H9 (cell line): Measurements from ENCODE around the gene HECA. TPM values are rescaled to one million over a fixed set of nuclear protein-coding genes. Genes with fewer than 3 reads are reported as not detected.

Experiments used
- DNase-seq: peaks from one replicate; pipeline ENCODE4 v3.0.0-alpha.2; 2017
- H2AFZ ChIP-seq: one replicate; pipeline ENCODE4 v1.6.1; 2013; ENCODE audit warnings: mild to moderate bottlenecking, low read length, control low read depth, moderate library complexity
- H2AK5ac ChIP-seq: 2 replicates; pipeline ENCODE4 v1.6.1; 2013; ENCODE audit warnings: low read length, control low read depth, mixed read lengths; ENCODE audit not compliant: insufficient read length
- H2BK120ac ChIP-seq: one replicate; pipeline ENCODE4 v1.6.1; 2013; ENCODE audit warnings: low read depth, mild to moderate bottlenecking, low read length, control low read depth, inconsistent platforms; ENCODE audit not compliant: poor library complexity, severe bottlenecking
- H2BK12ac ChIP-seq: 2 replicates; pipeline ENCODE4 v1.6.1; 2013; ENCODE audit warnings: low read length, control low read depth, mixed read lengths, low read depth; ENCODE audit not compliant: insufficient read length
- H2BK15ac ChIP-seq: 2 replicates; pipeline ENCODE4 v1.6.1; 2013; ENCODE audit warnings: low read depth, low read length, control low read depth
- H2BK20ac ChIP-seq: one replicate; pipeline ENCODE4 v1.6.1; 2013; ENCODE audit warnings: low read depth, mild to moderate bottlenecking, low read length, control low read depth, inconsistent platforms; ENCODE audit not compliant: poor library complexity, severe bottlenecking
- H2BK5ac ChIP-seq: 2 replicates; pipeline ENCODE4 v1.6.1; 2013; ENCODE audit warnings: low read length, control low read depth, mixed read lengths; ENCODE audit not compliant: insufficient read length
- H3K14ac ChIP-seq: 2 replicates; pipeline ENCODE4 v1.6.1; 2013; ENCODE audit warnings: low read length, control low read depth; ENCODE audit not compliant: insufficient read depth
- H3K18ac ChIP-seq: 2 replicates; pipeline ENCODE4 v1.6.1; 2013; ENCODE audit warnings: low read depth, mild to moderate bottlenecking, mixed read lengths, low read length, control low read depth; ENCODE audit not compliant: insufficient read length
- H3K23ac ChIP-seq: 2 replicates; pipeline ENCODE4 v1.6.1; 2013; ENCODE audit warnings: low read length, control low read depth, mixed read lengths, low read depth; ENCODE audit not compliant: insufficient read length
- H3K23me2 ChIP-seq: 2 replicates; pipeline ENCODE4 v1.6.1; 2013; ENCODE audit warnings: low read depth, mild to moderate bottlenecking, mixed read lengths, low read length, control low read depth; ENCODE audit not compliant: insufficient read length, poor library complexity, severe bottlenecking
- H3K27ac ChIP-seq: 2 replicates; pipeline ENCODE4 v1.5.1; 2013; ENCODE audit warnings: low read length, control low read depth, mixed read lengths, low read depth; ENCODE audit not compliant: insufficient read length
- H3K27me3 ChIP-seq: 2 replicates; pipeline ENCODE4 v1.6.1; 2013; ENCODE audit warnings: low read length, control low read depth, inconsistent platforms; ENCODE audit not compliant: insufficient read depth
- H3K4ac ChIP-seq: 2 replicates; pipeline ENCODE4 v1.6.1; 2013; ENCODE audit warnings: low read depth, mild to moderate bottlenecking, control low read depth, inconsistent platforms, low read length, moderate library complexity
- H3K4me1 ChIP-seq: 2 replicates; pipeline ENCODE4 v1.6.1; 2013; ENCODE audit warnings: low read length, control low read depth, inconsistent platforms; ENCODE audit not compliant: insufficient read depth
- H3K4me2 ChIP-seq: 2 replicates; pipeline ENCODE4 v1.6.1; 2013; ENCODE audit warnings: low read length, control low read depth, mixed read lengths; ENCODE audit not compliant: insufficient read length, insufficient read depth
- H3K56ac ChIP-seq: 2 replicates; pipeline ENCODE4 v1.6.1; 2013; ENCODE audit warnings: low read depth, mild to moderate bottlenecking, mixed read lengths, low read length, control low read depth; ENCODE audit not compliant: insufficient read length
- H3K79me1 ChIP-seq: 2 replicates; pipeline ENCODE4 v1.6.1; 2013; ENCODE audit warnings: low read depth, mild to moderate bottlenecking, moderate library complexity, low read length, control low read depth, inconsistent platforms; ENCODE audit not compliant: insufficient read depth, poor library complexity, severe bottlenecking
- H3K79me2 ChIP-seq: 2 replicates; pipeline ENCODE4 v1.6.1; 2013; ENCODE audit warnings: low read length, control low read depth, inconsistent platforms; ENCODE audit not compliant: insufficient read depth
- H3K9ac ChIP-seq: 2 replicates; pipeline ENCODE4 v1.6.1; 2013; ENCODE audit warnings: low read length, control low read depth, mixed read lengths; ENCODE audit not compliant: insufficient read length; ENCODE audit errors: extremely low read depth
- H3K9me3 ChIP-seq: one replicate; pipeline ENCODE4 v1.6.1; 2013; ENCODE audit warnings: low read depth, low read length, inconsistent platforms; ENCODE audit not compliant: control insufficient read depth
- H3T11ph ChIP-seq: one replicate; pipeline ENCODE4 v1.6.1; 2013; ENCODE audit warnings: mild to moderate bottlenecking, low read length, control low read depth, inconsistent platforms
- H4K20me1 ChIP-seq: one replicate; pipeline ENCODE4 v1.6.1; 2013; ENCODE audit not compliant: control insufficient read depth, insufficient read length, insufficient read depth
- H4K5ac ChIP-seq: 2 replicates; pipeline ENCODE4 v1.6.1; 2013; ENCODE audit warnings: low read depth, mild to moderate bottlenecking, mixed read lengths, low read length, control low read depth; ENCODE audit not compliant: insufficient read length
- H4K8ac ChIP-seq: replicated peaks from 2 replicates; pipeline ENCODE4 v1.6.1; 2013; ENCODE audit warnings: low read length, control low read depth, mixed read lengths, low read depth; ENCODE audit not compliant: insufficient read length
- H4K91ac ChIP-seq: 2 replicates; pipeline ENCODE4 v1.6.1; 2013; ENCODE audit warnings: low read depth, mild to moderate bottlenecking, moderate library complexity, mixed read lengths, low read length, control low read depth; ENCODE audit not compliant: insufficient read length
- H3K27ac Mint-ChIP-seq, 3 experiments: 2 replicates in 2 of 3; 3 replicates in 1 of 3; pipeline ENCODE4 v1.8.0; 2020 to 2021; ENCODE audit warnings: mixed read lengths in 3 of 3, mild to moderate bottlenecking in 1 of 3, moderate library complexity in 1 of 3
- H3K27me3 Mint-ChIP-seq: 2 replicates; pipeline ENCODE4 v1.8.0; 2021; ENCODE audit warnings: low read depth, mild to moderate bottlenecking, moderate library complexity, mixed read lengths
- H3K36me3 Mint-ChIP-seq, 3 experiments: 2 replicates in 2 of 3; 3 replicates in 1 of 3; pipeline ENCODE4 v1.8.0; 2020 to 2021; ENCODE audit warnings: low read depth in 3 of 3, mixed read lengths in 3 of 3; ENCODE audit not compliant: insufficient read depth in 1 of 3
- H3K4me1 Mint-ChIP-seq, 2 experiments: 2 replicates each; pipeline ENCODE4 v1.8.0; 2020; ENCODE audit warnings: mixed read lengths in 2 of 2
- H3K4me3 Mint-ChIP-seq, 2 experiments: 2 replicates in 1 of 2; 3 replicates in 1 of 2; pipeline ENCODE4 v1.8.0; 2020 to 2021; ENCODE audit warnings: mild to moderate bottlenecking in 2 of 2, mixed read lengths in 2 of 2, moderate library complexity in 1 of 2
- H3K9me3 Mint-ChIP-seq, 2 experiments: 2 replicates in 1 of 2; 3 replicates in 1 of 2; pipeline ENCODE4 v1.8.0; 2020; ENCODE audit warnings: mild to moderate bottlenecking in 2 of 2, mixed read lengths in 2 of 2, moderate library complexity in 1 of 2
- CTCF ChIP-seq: fragments of 200-600 bp; sonication (generic); conservative IDR thresholded peaks from 3 replicates; pipeline ENCODE4 v1.8.0; 2021; ENCODE audit warnings: antibody characterized with exemption, mild to moderate bottlenecking
- WGBS: extraction: QIAGEN DNeasy Blood & Tissue Kit; methylation state at CpG from one replicate; pipeline ENCODE4 v1.1.7; 2013; ENCODE audit warnings: missing lambda C conversion rate, low lambda C conversion rate, mixed read lengths; ENCODE audit not compliant: insufficient read length; ENCODE audit errors: extremely low coverage; 5-methylcytosine and 5-hydroxymethylcytosine counted together
- total RNA-seq: library from RNA; stranded (reverse); gene quantifications from 2 replicates; pipeline ENCODE4 v1.2.1, GENCODE V29; 2021

The HECA gene
- total RNA-seq, 1 experiment from 2014 or later: 4.8 TPM

DNA sequence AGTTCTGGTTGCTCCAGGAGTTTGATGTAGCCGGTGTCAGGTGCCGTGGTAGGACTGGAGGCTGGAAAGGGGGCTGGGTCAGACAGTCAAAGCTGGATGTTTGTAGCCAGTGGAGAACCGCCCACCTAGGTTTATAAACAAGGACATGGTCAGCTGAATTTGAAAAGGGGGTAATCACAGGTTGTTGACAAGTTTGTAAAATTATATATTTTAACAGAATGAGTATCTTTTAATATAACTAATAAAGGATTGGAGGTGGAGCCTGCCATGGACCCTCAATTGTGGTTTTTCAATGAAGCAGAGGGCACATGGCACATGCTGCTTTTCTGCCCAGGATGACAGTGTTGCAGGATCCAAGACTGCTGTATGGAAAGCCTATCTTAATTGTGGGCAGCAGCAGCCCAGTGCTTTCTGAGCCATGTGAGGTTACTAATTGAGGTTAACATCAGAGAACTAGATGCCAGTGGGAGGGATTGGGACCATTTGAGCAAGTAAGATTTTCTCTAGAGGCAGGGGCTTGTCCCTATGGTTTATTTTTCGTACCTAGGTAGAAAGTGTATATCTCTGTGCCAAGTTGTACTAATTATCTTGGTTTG, 9.7 kb downstream of the HECA start:
- Histone ChIP-seq H2BK20ac (no peak overlapping the region), H3K79me1 (no peaks in the 10 kb centered on the region), H2BK5ac (no peak overlapping the region), H3K4ac (no peak overlapping the region), H2AFZ (no peak overlapping the region), H3K9me3 (no peaks in the 10 kb centered on the region), H3K14ac (no peak overlapping the region), H4K91ac (no peak overlapping the region), H3K79me2 (no peaks in the 10 kb centered on the region), H3K27ac (no peak overlapping the region), H4K8ac (no peak overlapping the region), H2BK120ac (no peak overlapping the region), H3K56ac (no peak overlapping the region), H3K27me3 (no peaks in the 10 kb centered on the region), H3K4me2 (no peak overlapping the region), H3K23ac (no peak overlapping the region), H2BK12ac (no peak overlapping the region), H2AK5ac (no peak overlapping the region), H3K9ac (no peak overlapping the region), H4K20me1 (no peaks in the 10 kb centered on the region), H3T11ph (no peak overlapping the region), H2BK15ac (no peak overlapping the region), H3K4me1 (no peaks in the 10 kb centered on the region; the same call in 1 of the 2 replicates), H3K23me2 (no peaks in the 10 kb centered on the region), H4K5ac (no peak overlapping the region), H3K18ac (no peak overlapping the region)
- DNase-seq: no peak
- Mint-ChIP-seq H3K4me1 (peaks cover 23 to 25% of the 10 kb centered on the region in 2 experiments), H3K4me3 (no peak overlapping the region), H3K9me3 (no peaks in the 10 kb centered on the region), H3K36me3 (no peaks in the 10 kb centered on the region; a peak in 1 of 7 replicates), H3K27me3 (no peaks in the 10 kb centered on the region), H3K27ac (no peak overlapping the region; a peak in 1 of 7 replicates)
- no peak for TF ChIP-seq CTCF
- WGBS: no CpG with 5 or more reads among the region's 4 CpGs
